ENCODE results near the gene RAB6A.

DNA sequence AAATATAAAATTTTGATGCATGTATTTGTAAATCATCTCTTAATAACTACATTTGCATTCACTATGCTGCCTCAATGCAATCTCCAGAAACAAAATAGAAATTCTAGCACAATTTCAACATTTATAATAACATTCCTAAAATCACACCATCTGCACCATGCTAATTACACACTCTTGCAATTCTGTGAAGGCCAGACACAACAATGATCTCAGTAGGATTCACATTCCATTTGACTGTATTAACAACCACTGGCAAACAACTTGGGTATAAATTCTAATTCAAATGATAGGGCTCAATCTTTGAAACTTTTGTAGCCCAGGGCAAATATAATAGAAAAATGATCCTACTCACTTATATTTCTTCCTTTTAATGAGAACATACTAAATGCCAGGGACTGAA, 25.9 kb downstream of the RAB6A start:
- TF ChIP-seq SRF (IDR thresholded peaks at IDR 0.05; ENCODE audit: low read depth, low read length), result no peak
- no peak for TF ChIP-seq SUZ12 (IDR thresholded peaks at IDR 0.05; ENCODE audit: low read length)
- TF ChIP-seq BRCA1 (IDR thresholded peaks at IDR 0.05; ENCODE audit: low read depth, low read length), result no peak
- TF ChIP-seq EP300 (IDR thresholded peaks at IDR 0.05; ENCODE audit: borderline replicate concordance in 1 of 2, low read depth in 2 of 2, low read length in 2 of 2), result no peak
- TF ChIP-seq, protein P1, sequence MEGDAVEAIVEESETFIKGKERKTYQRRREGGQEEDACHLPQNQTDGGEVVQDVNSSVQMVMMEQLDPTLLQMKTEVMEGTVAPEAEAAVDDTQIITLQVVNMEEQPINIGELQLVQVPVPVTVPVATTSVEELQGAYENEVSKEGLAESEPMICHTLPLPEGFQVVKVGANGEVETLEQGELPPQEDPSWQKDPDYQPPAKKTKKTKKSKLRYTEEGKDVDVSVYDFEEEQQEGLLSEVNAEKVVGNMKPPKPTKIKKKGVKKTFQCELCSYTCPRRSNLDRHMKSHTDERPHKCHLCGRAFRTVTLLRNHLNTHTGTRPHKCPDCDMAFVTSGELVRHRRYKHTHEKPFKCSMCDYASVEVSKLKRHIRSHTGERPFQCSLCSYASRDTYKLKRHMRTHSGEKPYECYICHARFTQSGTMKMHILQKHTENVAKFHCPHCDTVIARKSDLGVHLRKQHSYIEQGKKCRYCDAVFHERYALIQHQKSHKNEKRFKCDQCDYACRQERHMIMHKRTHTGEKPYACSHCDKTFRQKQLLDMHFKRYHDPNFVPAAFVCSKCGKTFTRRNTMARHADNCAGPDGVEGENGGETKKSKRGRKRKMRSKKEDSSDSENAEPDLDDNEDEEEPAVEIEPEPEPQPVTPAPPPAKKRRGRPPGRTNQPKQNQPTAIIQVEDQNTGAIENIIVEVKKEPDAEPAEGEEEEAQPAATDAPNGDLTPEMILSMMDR (IDR thresholded peaks at IDR 0.05; ENCODE audit: control extremely low read depth in 1 of 3, insufficient read depth in 1 of 3, low read depth in 1 of 3, low read length in 3 of 3), result no peak
- TF ChIP-seq, protein P2, sequence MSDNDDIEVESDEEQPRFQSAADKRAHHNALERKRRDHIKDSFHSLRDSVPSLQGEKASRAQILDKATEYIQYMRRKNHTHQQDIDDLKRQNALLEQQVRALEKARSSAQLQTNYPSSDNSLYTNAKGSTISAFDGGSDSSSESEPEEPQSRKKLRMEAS (IDR thresholded peaks at IDR 0.05), result no peak
- no peak for TF ChIP-seq CEBPB (IDR thresholded peaks at IDR 0.05; ENCODE audit: low read depth, low read length)
- no peak for TF ChIP-seq JUND (IDR thresholded peaks at IDR 0.05; ENCODE audit: low read length)
- TF ChIP-seq TEAD4 (IDR thresholded peaks at IDR 0.05; ENCODE audit: low read depth, low read length), result no peak
- TF ChIP-seq KDM5A (IDR thresholded peaks at IDR 0.05; ENCODE audit: low read length), result no peak
- TF ChIP-seq, protein P3, sequence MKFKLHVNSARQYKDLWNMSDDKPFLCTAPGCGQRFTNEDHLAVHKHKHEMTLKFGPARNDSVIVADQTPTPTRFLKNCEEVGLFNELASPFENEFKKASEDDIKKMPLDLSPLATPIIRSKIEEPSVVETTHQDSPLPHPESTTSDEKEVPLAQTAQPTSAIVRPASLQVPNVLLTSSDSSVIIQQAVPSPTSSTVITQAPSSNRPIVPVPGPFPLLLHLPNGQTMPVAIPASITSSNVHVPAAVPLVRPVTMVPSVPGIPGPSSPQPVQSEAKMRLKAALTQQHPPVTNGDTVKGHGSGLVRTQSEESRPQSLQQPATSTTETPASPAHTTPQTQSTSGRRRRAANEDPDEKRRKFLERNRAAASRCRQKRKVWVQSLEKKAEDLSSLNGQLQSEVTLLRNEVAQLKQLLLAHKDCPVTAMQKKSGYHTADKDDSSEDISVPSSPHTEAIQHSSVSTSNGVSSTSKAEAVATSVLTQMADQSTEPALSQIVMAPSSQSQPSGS (IDR thresholded peaks at IDR 0.05; ENCODE audit: low read length), result no peak

Data from H1 (cell line).